ENCODE data around the gene FADS1. TPM values are rescaled to one million over a fixed set of nuclear protein-coding genes. Genes with fewer than 3 reads are reported as not detected.

FADS1 gene
- total and polyA plus RNA-seq, 2 of the 8 experiments (the other 6 are each of a cell fraction or from before 2014, with no cell fraction given), result 115 to 141 TPM

MicroRNAs within 50 kb of the gene (microRNA counts, 767-probe panel; counts per million panel counts)
- microRNA hsa-miR-1908 (879 counts per million, percentile 95 among the panel's probes with 10 or more counts), microRNA hsa-miR-611 (879 counts per million, percentile 95 among the panel's probes with 10 or more counts)

Other genes starting within 250 kb of the FADS1 start
- gene SYT7, start 235.9 kb downstream of the FADS1 start, total RNA-seq (2021; fragmentation: NEBNext Ultra II Directional; extraction: Animal tissue kit (Norgen Biotek cat#: 25700)), result 10.5 and 10.6 TPM in 2 replicates
- 9.6 and 14.4 TPM in 2 replicates for gene SYT7, start 235.9 kb downstream of the FADS1 start, polyA plus RNA-seq (2011; rRNA removed)
- gene DAGLA, start 136.6 kb downstream of the FADS1 start, total RNA-seq (2021; fragmentation: NEBNext Ultra II Directional; extraction: Animal tissue kit (Norgen Biotek cat#: 25700)), result 6.4 and 6.6 TPM in 2 replicates
- 3.6 and 5.3 TPM in 2 replicates for gene DAGLA, start 136.6 kb downstream of the FADS1 start, polyA plus RNA-seq (2011; rRNA removed)
- 6.0 TPM in 2 replicates for gene MYRF, start 64.4 kb downstream of the FADS1 start, total RNA-seq (2021; fragmentation: NEBNext Ultra II Directional; extraction: Animal tissue kit (Norgen Biotek cat#: 25700))
- gene MYRF, start 64.4 kb downstream of the FADS1 start, polyA plus RNA-seq (2011; rRNA removed), result 6.1 and 7.6 TPM in 2 replicates
- gene TMEM258, start 24.4 kb downstream of the FADS1 start, total RNA-seq (2021; fragmentation: NEBNext Ultra II Directional; extraction: Animal tissue kit (Norgen Biotek cat#: 25700)), result 186 and 191 TPM in 2 replicates
- gene TMEM258, start 24.4 kb downstream of the FADS1 start, polyA plus RNA-seq (2011; rRNA removed), result 622 and 759 TPM in 2 replicates
- 84.5 and 86.1 TPM in 2 replicates for gene FEN1, start 24.1 kb downstream of the FADS1 start, total RNA-seq (2021; fragmentation: NEBNext Ultra II Directional; extraction: Animal tissue kit (Norgen Biotek cat#: 25700))
- gene FEN1, start 24.1 kb downstream of the FADS1 start, polyA plus RNA-seq (2011; rRNA removed), result 52.6 and 52.9 TPM in 2 replicates
- 499 and 526 TPM in 2 replicates for gene FADS2, start 11.3 kb upstream of the FADS1 start, total RNA-seq (2021; fragmentation: NEBNext Ultra II Directional; extraction: Animal tissue kit (Norgen Biotek cat#: 25700))
- 635 and 701 TPM in 2 replicates for gene FADS2, start 11.3 kb upstream of the FADS1 start, polyA plus RNA-seq (2011; rRNA removed)
- gene FADS3, start 74.5 kb upstream of the FADS1 start, total RNA-seq (2021; fragmentation: NEBNext Ultra II Directional; extraction: Animal tissue kit (Norgen Biotek cat#: 25700)), result 40.2 and 43.8 TPM in 2 replicates
- 76.3 and 113 TPM in 2 replicates for gene FADS3, start 74.5 kb upstream of the FADS1 start, polyA plus RNA-seq (2011; rRNA removed)
- 5.7 and 6.8 TPM in 2 replicates for gene RAB3IL1, start 100.6 kb upstream of the FADS1 start, total RNA-seq (2021; fragmentation: NEBNext Ultra II Directional; extraction: Animal tissue kit (Norgen Biotek cat#: 25700))
- gene RAB3IL1, start 100.6 kb upstream of the FADS1 start, polyA plus RNA-seq (2011; rRNA removed), result 7.9 and 10.8 TPM in 2 replicates
- 0.22 and 0.23 TPM in 2 replicates for gene BEST1, start 133.3 kb upstream of the FADS1 start, total RNA-seq (2021; fragmentation: NEBNext Ultra II Directional; extraction: Animal tissue kit (Norgen Biotek cat#: 25700))
- gene BEST1, start 133.3 kb upstream of the FADS1 start, polyA plus RNA-seq (2011; rRNA removed), result 0.62 and 1.4 TPM in 2 replicates
- 1,461 and 1,535 TPM in 2 replicates for gene FTH1, start 150.6 kb upstream of the FADS1 start, total RNA-seq (2021; fragmentation: NEBNext Ultra II Directional; extraction: Animal tissue kit (Norgen Biotek cat#: 25700))
- gene FTH1, start 150.6 kb upstream of the FADS1 start, polyA plus RNA-seq (2011; rRNA removed), result 895 and 1,153 TPM in 2 replicates